Kidney epithelial cell (primary cell): Measurements from ENCODE around the gene PRKCD. TPM values are rescaled to one million over a fixed set of nuclear protein-coding genes. Genes with fewer than 3 reads are reported as not detected.

Source experiments
- DNase-seq: peaks from one replicate; pipeline ENCODE4 v3.0.0-alpha.2; 2010; ENCODE audit warnings: low read depth
- H3K27me3 ChIP-seq: 2 replicates; pipeline ENCODE4 v1.6.0; 2011; ENCODE audit warnings: low read length; ENCODE audit not compliant: control insufficient read depth, insufficient read depth
- H3K36me3 ChIP-seq: 2 replicates; pipeline ENCODE4 v1.5.1; 2011; ENCODE audit warnings: low read length; ENCODE audit not compliant: control insufficient read depth, insufficient read depth
- H3K4me3 ChIP-seq: 2 replicates; pipeline ENCODE4 v1.5.1; 2011; ENCODE audit warnings: low read depth, mild to moderate bottlenecking, control low read depth, low read length
- CTCF ChIP-seq: IDR thresholded peaks from 2 replicates; pipeline ENCODE4 v1.5.1; 2011; ENCODE audit warnings: mild to moderate bottlenecking, moderate library complexity, low read length, control low read depth, inconsistent platforms; ENCODE audit not compliant: insufficient read depth, poor library complexity, severe bottlenecking
- total RNA-seq: library from RNA; depleted of rRNA; stranded (reverse); fragments of >200 nt; gene quantifications from 2 replicates; pipeline ENCODE4 v1.2.3, GENCODE V29; 2015

The PRKCD gene
- total RNA-seq, 1 donor from 2014 or later, result 6.9 TPM

- TF ChIP-seq CTCF, result no peak
- Histone ChIP-seq H3K27me3 (no peaks in the 10 kb centered on the region), H3K36me3 (no peaks in the 10 kb centered on the region), H3K4me3 (no peak overlapping the region)
- DNase-seq, result no peak
Measured at GRCh38 chr3:53116956-53117355, 44.1 kb upstream of the PRKCD start.

GRCh38 chr3:53120336-53120735, 40.7 kb upstream of the PRKCD start:
- no peak for TF ChIP-seq CTCF
- no peak for DNase-seq
- no peak overlapping the region for H3K4me3 ChIP-seq
- no peaks in the 10 kb centered on the region for H3K27me3 ChIP-seq
- no peaks in the 10 kb centered on the region for H3K36me3 ChIP-seq

GRCh38 chr3:53122255-53122932, 38.6 kb upstream of the PRKCD start:
- TF ChIP-seq CTCF, result no peak

GRCh38 chr3:53122933-53123305, 38.1 kb upstream of the PRKCD start:
- TF ChIP-seq CTCF, result no peak
- H3K36me3 ChIP-seq, result no peaks in the 10 kb centered on the region
- no peak overlapping the region for H3K4me3 ChIP-seq
- no peak for DNase-seq
- H3K27me3 ChIP-seq, result no peaks in the 10 kb centered on the region

More at GRCh38 chr3:53122255-53122932, 38.6 kb upstream of the PRKCD start:
- H3K4me3 ChIP-seq, result no peak overlapping the region
- no peaks in the 10 kb centered on the region for H3K27me3 ChIP-seq
- no peak for DNase-seq
- no peaks in the 10 kb centered on the region for H3K36me3 ChIP-seq

GRCh38 chr3:53123510-53123909, 37.5 kb upstream of the PRKCD start:
- no peak overlapping the region for H3K4me3 ChIP-seq
- no peaks in the 10 kb centered on the region for H3K27me3 ChIP-seq
- no peak for DNase-seq
- no peak for TF ChIP-seq CTCF
- H3K36me3 ChIP-seq, result no peaks in the 10 kb centered on the region

- Histone ChIP-seq H3K4me3 (no peak overlapping the region), H3K27me3 (no peaks in the 10 kb centered on the region), H3K36me3 (no peaks in the 10 kb centered on the region)
- no peak for TF ChIP-seq CTCF
- no peak for DNase-seq
Measured at GRCh38 chr3:53123953-53124352, 37.1 kb upstream of the PRKCD start.
